Testis (tissue), 3 donors: Measurements from ENCODE around the gene ZNF718. TPM values are rescaled to one million over a fixed set of nuclear protein-coding genes. Genes with fewer than 3 reads are reported as not detected.

ENCODE experiments used
- polyA plus RNA-seq: library from polyadenylated mRNA; stranded (reverse); fragments of 350-450 nt; fragmentation: Illumina TruSeq; extraction: RNeasy Lipid Tissue Mini Kit (QIAGEN cat#74804); gene quantifications from one replicate; pipeline ENCODE4 v1.2.3, GENCODE V29; 2014; ENCODE audit warnings: low read depth, low replicate concordance; ENCODE audit not compliant: insufficient read depth
- total RNA-seq, 2 donors: library from RNA; depleted of rRNA; stranded (reverse); fragments of >200 nt; gene quantifications; one replicate each; pipeline ENCODE4 v1.2.3, GENCODE V29; 2016

The ZNF718 gene
- total and polyA plus RNA-seq, 3 donors from 2014 or later: 6.8 to 28.9 (median 17.8) TPM

Other genes with a start within 250 kb of the ZNF718 start
- 10 to 100 TPM; 50.5 to 80.7 TPM for gene ZNF595, start 71.2 kb upstream of the ZNF718 start, total RNA-seq
- gene ZNF595, start 71.2 kb upstream of the ZNF718 start, polyA plus RNA-seq: 7.8 TPM
- 1 to 10 TPM; 5.2 to 6.5 TPM for gene ZNF732, start 181.0 kb downstream of the ZNF718 start, total RNA-seq
- gene ZNF732, start 181.0 kb downstream of the ZNF718 start, polyA plus RNA-seq: 1.2 TPM
- 10 to 100 TPM; 30.0 to 30.6 TPM for gene ZNF141, start 213.3 kb downstream of the ZNF718 start, total RNA-seq
- 5.9 TPM for gene ZNF141, start 213.3 kb downstream of the ZNF718 start, polyA plus RNA-seq